Activated CD4-positive, alpha-beta memory T cell treated with anti-CD3 and anti-CD28 coated beads, Interleukin-2, amount 10 ng/mL, durations not matched to agents 7 days and 5 days (primary cell): ENCODE measurements around the gene MPPED1. TPM values are rescaled to one million over a fixed set of nuclear protein-coding genes. Genes with fewer than 3 reads are reported as not detected.

Experiments
- CTCF ChIA-PET: fragments of 350-600 bp; sonication (Branson Sonifier 250); formaldehyde crosslinking; loops from one replicate; lab custom pipeline; 2021; ENCODE audit warnings: antibody characterized with exemption, inconsistent platforms; lab: Charles Lee
- POLR2A ChIA-PET: fragments of 350-600 bp; sonication (Branson Sonifier 250); formaldehyde crosslinking; loops from one replicate; lab custom pipeline; 2021; ENCODE audit warnings: antibody characterized with exemption; lab: Charles Lee
- DNase-seq: peaks from one replicate; pipeline ENCODE4 v3.0.0-alpha.2; 2020
- H3K27ac Mint-ChIP-seq: one replicate; pipeline ENCODE4 v1.8.0; 2021; ENCODE audit warnings: mild to moderate bottlenecking, mixed read lengths
- H3K27me3 Mint-ChIP-seq: one replicate; pipeline ENCODE4 v1.8.0; 2021; ENCODE audit warnings: mixed read lengths
- H3K36me3 Mint-ChIP-seq: one replicate; pipeline ENCODE4 v1.8.0; 2021; ENCODE audit warnings: low read depth, mixed read lengths
- H3K4me1 Mint-ChIP-seq: one replicate; pipeline ENCODE4 v1.8.0; 2021; ENCODE audit warnings: mixed read lengths
- H3K4me3 Mint-ChIP-seq: one replicate; pipeline ENCODE4 v1.8.0; 2021; ENCODE audit warnings: mild to moderate bottlenecking, mixed read lengths
- H3K9me3 Mint-ChIP-seq: one replicate; pipeline ENCODE4 v1.8.0; 2021; ENCODE audit warnings: mixed read lengths
- total RNA-seq, 2 experiments: library from RNA; stranded (reverse); gene quantifications; one replicate each; pipeline ENCODE4 v1.2.3, GENCODE V29; 2021

The MPPED1 gene
- total RNA-seq, 2 experiments from 2014 or later: not detected

DNA sequence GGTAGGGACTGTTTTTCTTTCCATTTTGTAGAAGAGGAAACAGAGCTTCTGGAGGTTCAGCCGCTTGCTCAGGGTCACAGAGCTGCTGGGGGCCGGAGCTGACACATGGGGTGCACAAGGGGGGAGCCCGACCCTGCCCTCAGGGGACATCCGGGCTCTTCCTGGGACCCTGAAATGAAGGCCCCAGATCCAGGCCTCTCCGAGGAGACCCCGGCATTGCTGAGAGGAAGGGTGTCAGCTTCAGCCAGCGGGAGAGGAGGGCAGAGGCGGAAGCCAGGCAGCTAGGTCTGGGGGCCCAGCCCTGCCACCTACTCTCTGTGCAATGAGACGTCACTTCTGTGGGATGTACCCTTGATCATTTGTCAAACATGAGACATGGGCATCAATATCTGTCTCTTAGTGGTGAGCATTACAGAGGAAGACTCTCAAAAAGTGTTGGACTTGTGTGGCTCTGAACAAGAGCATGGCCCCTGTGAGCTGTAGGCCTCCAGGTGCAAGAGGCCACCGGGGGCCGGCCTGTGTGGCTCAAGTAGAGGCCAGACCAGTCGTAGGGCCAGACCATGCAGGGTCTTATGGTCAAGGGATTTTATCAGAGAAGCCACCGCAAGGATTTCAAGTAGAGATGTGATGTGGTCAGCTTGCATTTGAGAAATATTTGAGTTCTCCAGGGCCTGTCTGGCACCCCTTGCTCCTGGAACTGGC lies 10.3 kb downstream of the MPPED1 start:
- no peak overlapping the region for H3K27ac Mint-ChIP-seq
- no peaks in the 10 kb centered on the region for H3K36me3 Mint-ChIP-seq
- no peak for DNase-seq
- H3K4me3 Mint-ChIP-seq: no peak overlapping the region
- H3K27me3 Mint-ChIP-seq: peaks cover 4% of the 10 kb centered on the region
- H3K4me1 Mint-ChIP-seq: no peaks in the 10 kb centered on the region
- ChIA-PET CTCF (no interaction called here), POLR2A (no interaction called here)
- H3K9me3 Mint-ChIP-seq: no peaks in the 10 kb centered on the region

DNA sequence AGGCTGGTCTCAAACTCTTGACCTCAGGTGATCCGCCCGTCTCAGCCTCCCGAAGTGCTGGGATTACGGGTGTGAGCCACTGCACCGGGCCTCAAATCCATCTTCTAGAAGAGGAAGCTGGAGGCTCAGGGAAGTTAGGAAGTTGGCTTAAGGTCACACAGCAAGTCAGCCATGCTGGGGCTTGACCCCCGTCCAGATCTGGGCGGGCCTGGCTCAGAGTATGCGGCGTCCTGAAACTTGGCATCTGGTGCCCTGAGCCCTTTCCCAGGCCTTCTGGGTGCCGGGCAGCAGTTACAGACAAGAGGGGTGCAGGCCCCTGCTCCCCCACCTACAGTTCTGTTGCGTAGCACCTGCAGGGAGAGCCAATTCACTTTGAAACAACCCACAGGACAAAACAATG lies 11.2 kb downstream of the MPPED1 start:
- Mint-ChIP-seq H3K4me1 (no peaks in the 10 kb centered on the region), H3K27ac (no peak overlapping the region), H3K9me3 (no peaks in the 10 kb centered on the region), H3K36me3 (no peaks in the 10 kb centered on the region), H3K4me3 (no peak overlapping the region), H3K27me3 (peaks cover 4% of the 10 kb centered on the region)
- DNase-seq: no peak
- CTCF ChIA-PET: no interaction called here
- POLR2A ChIA-PET: no interaction called here

DNA sequence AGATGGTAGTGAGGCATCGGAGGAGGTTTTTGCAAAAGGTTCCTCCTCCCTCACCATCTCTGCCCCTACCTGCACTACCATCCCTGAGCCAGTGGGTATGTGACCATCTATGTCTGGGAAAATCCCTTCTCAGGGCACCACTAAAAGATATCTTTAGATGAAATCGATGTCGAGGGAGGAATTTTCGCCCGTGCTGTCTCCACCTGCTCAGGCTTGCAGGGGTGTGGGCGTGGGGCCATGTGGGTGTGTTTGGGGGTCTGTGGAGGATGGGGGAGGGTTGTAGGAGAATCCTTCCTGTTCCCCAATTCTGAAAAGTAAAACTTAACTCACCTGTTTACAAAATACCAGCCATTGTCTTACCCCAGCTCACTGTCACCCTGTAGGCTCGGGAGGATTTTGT lies 12.4 kb downstream of the MPPED1 start:
- POLR2A ChIA-PET: no interaction called here
- CTCF ChIA-PET: no interaction called here
- H3K9me3 Mint-ChIP-seq: no peaks in the 10 kb centered on the region
- no peak overlapping the region for H3K27ac Mint-ChIP-seq
- H3K4me1 Mint-ChIP-seq: no peaks in the 10 kb centered on the region
- no peak for DNase-seq
- H3K4me3 Mint-ChIP-seq: no peak overlapping the region
- no peaks in the 10 kb centered on the region for H3K36me3 Mint-ChIP-seq
- H3K27me3 Mint-ChIP-seq: peaks cover 2% of the 10 kb centered on the region

DNA sequence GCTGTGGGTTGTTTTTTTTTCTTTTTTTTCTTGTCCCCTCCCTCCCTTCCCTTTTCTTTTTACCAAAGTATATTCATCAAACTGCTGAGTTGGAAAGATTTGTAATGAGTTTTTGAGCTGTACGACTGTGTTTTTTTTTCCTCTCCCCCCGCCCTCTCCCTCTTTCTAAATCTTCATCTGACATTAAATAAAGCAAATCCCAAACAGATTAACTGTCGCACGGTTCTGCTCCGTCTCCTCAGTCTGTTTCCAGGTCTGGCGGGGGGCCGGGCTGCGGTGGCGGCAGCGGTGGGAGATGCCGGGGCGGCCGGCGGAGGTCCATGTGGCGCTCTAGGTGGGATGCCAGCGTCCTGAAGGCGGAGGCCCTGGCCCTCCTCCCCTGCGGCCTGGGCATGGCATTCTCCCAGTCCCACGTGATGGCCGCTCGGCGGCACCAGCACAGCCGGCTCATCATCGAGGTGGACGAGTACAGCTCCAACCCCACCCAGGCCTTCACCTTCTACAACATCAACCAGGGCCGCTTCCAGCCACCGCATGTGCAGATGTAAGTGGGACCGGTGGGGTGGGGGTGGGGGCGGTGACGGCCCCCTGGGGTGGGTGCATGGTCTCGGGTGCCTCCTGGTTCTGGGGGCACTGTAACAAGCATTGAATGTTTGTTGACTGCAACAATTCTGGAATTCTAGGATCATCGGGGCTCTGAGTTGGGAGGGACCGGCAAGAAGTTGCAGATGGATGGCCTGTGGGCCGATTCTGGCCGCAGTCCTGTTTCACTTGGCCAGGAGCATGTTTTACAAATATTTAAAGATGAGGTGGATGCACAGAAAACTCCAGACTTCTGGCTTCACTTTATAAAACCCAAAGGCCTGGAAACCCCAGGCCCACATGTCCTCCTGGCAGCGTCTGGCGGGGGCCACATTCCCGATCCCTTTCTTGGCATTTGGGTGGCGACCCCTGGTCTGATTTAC lies 13.1 kb downstream of the MPPED1 start:
- H3K4me1 Mint-ChIP-seq: no peaks in the 10 kb centered on the region
- no peaks in the 10 kb centered on the region for H3K27me3 Mint-ChIP-seq
- POLR2A ChIA-PET: no interaction called here
- no peak for DNase-seq
- CTCF ChIA-PET: no interaction called here
- no peak overlapping the region for H3K27ac Mint-ChIP-seq
- H3K36me3 Mint-ChIP-seq: no peaks in the 10 kb centered on the region
- H3K9me3 Mint-ChIP-seq: no peaks in the 10 kb centered on the region
- no peak overlapping the region for H3K4me3 Mint-ChIP-seq

DNA sequence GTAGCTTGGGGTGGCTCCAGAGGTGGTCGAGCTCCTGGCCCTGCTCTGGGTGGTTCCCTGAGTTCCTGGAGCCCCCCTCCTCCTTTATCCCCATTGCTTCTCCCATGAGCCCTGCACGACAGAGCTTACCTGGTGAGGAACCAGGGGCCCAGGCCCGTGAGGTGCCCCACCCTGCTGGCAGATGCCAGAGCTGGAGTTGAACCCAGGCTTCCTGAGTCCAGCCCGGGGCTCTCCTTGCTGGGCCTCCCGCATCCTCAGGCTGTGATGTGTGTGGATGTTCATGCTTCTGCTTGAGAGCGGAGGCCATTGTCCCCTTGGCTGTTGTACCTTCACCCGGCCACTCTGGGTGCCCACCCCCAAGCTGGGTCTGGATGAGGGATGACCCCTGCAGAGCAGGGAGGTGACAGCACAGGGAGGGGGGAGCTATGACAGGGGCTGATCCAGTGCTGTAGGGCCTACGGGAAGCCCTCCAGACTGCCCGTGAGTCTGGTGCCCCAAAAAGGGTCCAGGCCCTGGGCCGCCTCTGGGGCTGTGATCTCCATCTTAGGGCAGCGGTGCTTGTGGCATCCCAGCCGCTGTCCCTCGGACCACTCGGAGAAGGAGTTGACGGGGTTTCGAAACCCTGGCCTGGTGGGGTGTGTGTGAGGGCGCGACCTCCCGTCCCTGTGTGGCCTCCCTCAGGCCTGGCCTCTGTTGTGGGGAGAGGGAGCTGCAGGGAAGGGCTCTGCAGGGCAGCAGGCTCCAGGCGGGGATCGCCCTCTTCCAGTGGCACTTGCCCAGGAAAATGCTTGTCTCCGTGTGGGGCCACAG lies 14.4 kb downstream of the MPPED1 start:
- ChIA-PET CTCF (no interaction called here), POLR2A (no interaction called here)
- no peak overlapping the region for H3K4me3 Mint-ChIP-seq
- no peaks in the 10 kb centered on the region for H3K27me3 Mint-ChIP-seq
- no peak for DNase-seq
- H3K4me1 Mint-ChIP-seq: no peaks in the 10 kb centered on the region
- no peak overlapping the region for H3K27ac Mint-ChIP-seq
- H3K36me3 Mint-ChIP-seq: no peaks in the 10 kb centered on the region
- H3K9me3 Mint-ChIP-seq: no peaks in the 10 kb centered on the region

DNA sequence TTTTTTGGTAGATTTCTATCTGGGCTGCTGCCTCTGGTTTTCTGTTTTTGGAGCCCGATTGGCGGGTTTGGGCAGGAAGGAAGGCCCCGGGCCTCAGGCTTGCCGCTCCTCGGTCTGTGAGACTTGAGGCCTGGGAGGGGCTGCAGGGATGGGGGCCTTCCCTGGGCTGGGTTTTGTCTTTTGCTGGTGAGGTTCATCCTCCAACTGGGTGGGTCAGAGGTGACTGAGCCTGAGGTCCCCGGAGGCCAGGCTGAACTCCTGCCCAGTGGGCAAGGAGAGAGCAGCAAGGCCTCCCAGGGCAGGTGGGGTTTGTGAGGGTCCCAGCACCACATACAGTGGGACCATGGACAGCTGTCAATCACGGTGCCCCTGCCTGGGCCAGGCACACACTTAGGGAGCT lies 15.0 kb downstream of the MPPED1 start:
- Mint-ChIP-seq H3K4me3 (no peak overlapping the region), H3K4me1 (no peaks in the 10 kb centered on the region), H3K36me3 (no peaks in the 10 kb centered on the region), H3K27ac (no peak overlapping the region), H3K9me3 (no peaks in the 10 kb centered on the region), H3K27me3 (peaks cover 3% of the 10 kb centered on the region)
- DNase-seq: no peak
- POLR2A ChIA-PET: no interaction called here
- CTCF ChIA-PET: no interaction called here

DNA sequence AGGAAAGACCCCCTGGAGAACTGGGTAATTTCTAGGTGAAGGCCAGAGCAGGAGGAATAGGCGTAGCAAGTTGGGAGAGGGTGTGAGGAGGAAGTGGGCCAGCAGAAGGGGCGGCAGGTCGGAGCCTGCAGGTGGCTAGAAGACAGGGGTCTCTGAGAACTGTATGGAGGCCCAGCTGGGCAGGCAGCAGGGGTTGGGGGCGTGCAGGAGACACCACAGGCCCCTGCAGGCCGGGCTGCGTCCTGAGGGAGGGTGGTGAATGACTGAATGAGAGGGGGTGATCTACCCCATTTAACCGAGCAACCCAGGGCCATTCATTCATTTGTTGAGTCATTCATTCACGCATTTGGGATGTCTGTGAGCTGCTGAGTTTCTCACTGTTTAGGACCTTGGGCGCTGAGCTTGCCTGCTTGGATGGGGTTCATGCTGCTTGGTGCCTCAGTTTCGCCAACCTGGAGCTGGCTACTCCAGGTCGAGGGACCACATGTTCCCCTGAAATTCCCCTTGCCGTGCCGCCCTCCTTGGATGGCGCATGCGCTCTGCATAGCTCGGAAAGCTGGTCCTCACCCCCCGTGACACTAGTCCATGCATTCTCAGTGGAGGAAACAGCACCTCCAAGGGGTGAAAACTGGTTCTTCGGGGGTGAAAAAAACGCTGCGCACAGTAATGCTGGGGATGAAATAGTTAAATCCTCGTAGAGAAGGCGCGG lies 15.6 kb downstream of the MPPED1 start:
- no peaks in the 10 kb centered on the region for H3K9me3 Mint-ChIP-seq
- no peak for DNase-seq
- CTCF ChIA-PET: no interaction called here
- POLR2A ChIA-PET: no interaction called here
- H3K4me1 Mint-ChIP-seq: no peaks in the 10 kb centered on the region
- H3K27me3 Mint-ChIP-seq: peaks cover 3% of the 10 kb centered on the region
- no peak overlapping the region for H3K27ac Mint-ChIP-seq
- H3K4me3 Mint-ChIP-seq: no peak overlapping the region
- H3K36me3 Mint-ChIP-seq: no peaks in the 10 kb centered on the region

DNA sequence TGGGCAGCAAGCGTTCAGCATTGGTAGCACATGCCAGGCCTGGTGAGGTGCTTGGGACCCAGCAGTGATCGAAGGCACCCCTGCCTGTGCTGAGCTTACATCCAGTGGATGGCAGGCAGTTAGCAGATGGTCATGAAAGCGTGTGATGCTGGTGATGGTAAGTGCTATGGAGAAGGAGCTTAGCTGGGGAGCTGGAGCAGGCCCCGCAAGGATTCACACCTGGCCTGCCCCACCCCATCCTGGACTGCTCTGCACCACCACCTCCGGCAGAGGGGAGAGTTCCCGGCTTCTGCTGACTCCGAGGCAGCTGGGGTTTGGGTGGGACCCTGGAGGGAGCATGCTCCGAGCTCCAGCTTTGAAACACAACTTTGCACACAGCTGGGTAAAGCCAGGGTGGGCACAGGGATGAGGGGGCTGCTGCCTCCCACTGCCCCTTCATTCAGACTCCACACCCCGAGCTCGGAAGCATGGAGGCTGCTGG lies 16.2 kb downstream of the MPPED1 start:
- ChIA-PET CTCF (no interaction called here), POLR2A (no interaction called here)
- no peak overlapping the region for H3K27ac Mint-ChIP-seq
- no peaks in the 10 kb centered on the region for H3K4me1 Mint-ChIP-seq
- no peak for DNase-seq
- H3K4me3 Mint-ChIP-seq: no peak overlapping the region
- no peaks in the 10 kb centered on the region for H3K36me3 Mint-ChIP-seq
- peaks cover 3% of the 10 kb centered on the region for H3K27me3 Mint-ChIP-seq
- H3K9me3 Mint-ChIP-seq: no peaks in the 10 kb centered on the region

DNA sequence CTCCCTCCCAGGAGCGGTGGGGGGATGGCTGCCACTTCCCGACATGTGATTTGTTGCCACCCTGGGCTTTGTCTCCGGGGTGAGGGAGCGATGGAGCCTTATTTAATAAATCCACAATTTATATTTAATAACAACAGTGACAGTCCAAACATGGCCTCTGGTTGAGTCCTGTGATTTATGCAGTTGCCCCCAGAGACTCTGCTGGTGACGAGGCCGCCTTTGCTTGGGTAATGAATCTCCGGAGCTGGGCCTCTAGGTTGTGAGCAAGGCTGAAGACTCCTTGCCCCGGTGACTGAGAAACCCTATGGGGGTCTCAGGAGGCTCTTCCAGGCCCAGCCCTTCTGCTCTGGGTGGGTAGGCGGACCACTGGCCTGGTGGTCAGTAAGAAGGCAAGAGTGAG lies 16.7 kb downstream of the MPPED1 start:
- Mint-ChIP-seq H3K9me3 (no peaks in the 10 kb centered on the region), H3K4me3 (no peak overlapping the region), H3K4me1 (no peaks in the 10 kb centered on the region), H3K36me3 (no peaks in the 10 kb centered on the region), H3K27ac (no peak overlapping the region), H3K27me3 (peaks cover 3% of the 10 kb centered on the region)
- no peak for DNase-seq
- ChIA-PET POLR2A (no interaction called here), CTCF (no interaction called here)

DNA sequence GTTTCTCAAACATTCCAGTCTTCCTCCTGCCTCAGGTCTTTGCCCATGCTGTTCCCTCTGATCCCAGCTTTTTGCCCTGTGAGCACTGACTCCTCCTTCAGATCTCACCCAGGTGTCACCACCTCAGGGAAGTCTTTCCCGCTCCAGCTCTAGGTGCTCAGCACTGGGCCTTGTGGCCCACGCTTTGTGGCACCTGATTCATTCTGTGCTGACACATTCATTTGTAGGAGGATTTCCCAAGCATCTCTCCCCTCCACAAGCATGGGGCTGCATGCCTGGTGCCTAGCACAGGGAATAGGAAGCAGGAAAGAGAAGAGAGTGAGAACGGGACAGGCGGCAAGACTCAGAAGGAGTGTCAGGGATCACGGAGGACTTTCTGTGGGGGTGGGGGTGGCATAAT lies 17.6 kb downstream of the MPPED1 start:
- no peak for DNase-seq
- no peak overlapping the region for H3K27ac Mint-ChIP-seq
- no peaks in the 10 kb centered on the region for H3K36me3 Mint-ChIP-seq
- H3K4me1 Mint-ChIP-seq: no peaks in the 10 kb centered on the region
- H3K9me3 Mint-ChIP-seq: no peaks in the 10 kb centered on the region
- POLR2A ChIA-PET: no interaction called here
- CTCF ChIA-PET: no interaction called here
- no peak overlapping the region for H3K4me3 Mint-ChIP-seq
- H3K27me3 Mint-ChIP-seq: peaks cover 3% of the 10 kb centered on the region

DNA sequence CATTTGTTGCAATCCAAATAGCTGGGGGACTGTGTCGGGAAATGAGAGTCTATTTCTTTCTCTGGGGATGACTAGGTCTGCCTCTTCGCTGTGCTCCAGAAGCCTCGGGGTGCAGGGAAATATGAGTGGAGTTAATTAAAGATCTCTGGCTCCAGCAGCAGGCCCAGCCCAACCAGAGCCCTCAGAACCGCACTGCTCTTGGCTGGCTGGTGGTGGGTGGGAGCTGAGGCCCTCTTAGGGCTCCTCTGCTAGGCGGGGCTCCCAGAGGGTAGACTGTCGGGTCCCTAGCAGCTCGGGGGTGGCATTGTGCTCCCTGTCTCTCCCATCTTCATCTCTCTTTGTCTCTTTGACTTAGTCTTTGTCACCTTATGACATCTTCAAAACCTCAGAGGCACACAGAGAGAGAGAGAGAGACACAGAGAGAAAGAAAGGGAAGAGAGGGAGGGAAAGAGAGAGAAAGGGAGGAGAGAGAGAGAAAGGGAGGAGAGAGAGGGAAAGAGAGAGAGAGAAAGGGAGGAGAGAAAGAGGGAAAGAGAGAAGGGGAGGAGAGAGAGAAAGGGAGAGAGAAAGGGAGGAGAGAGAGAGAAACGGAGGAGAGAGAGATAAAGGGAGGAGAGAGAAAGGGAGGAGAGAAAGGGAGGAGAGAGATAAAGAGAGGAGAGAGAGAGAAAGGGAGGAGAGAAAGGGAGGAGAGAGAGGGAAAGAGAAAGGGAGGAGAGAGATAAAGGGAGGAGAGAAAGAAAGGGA lies 20.2 kb downstream of the MPPED1 start:
- peaks cover 3% of the 10 kb centered on the region for H3K27me3 Mint-ChIP-seq
- H3K36me3 Mint-ChIP-seq: no peaks in the 10 kb centered on the region
- no peak overlapping the region for H3K4me3 Mint-ChIP-seq
- H3K4me1 Mint-ChIP-seq: no peaks in the 10 kb centered on the region
- POLR2A ChIA-PET: no interaction called here
- DNase-seq: no peak
- CTCF ChIA-PET: no interaction called here
- no peak overlapping the region for H3K27ac Mint-ChIP-seq
- no peaks in the 10 kb centered on the region for H3K9me3 Mint-ChIP-seq

DNA sequence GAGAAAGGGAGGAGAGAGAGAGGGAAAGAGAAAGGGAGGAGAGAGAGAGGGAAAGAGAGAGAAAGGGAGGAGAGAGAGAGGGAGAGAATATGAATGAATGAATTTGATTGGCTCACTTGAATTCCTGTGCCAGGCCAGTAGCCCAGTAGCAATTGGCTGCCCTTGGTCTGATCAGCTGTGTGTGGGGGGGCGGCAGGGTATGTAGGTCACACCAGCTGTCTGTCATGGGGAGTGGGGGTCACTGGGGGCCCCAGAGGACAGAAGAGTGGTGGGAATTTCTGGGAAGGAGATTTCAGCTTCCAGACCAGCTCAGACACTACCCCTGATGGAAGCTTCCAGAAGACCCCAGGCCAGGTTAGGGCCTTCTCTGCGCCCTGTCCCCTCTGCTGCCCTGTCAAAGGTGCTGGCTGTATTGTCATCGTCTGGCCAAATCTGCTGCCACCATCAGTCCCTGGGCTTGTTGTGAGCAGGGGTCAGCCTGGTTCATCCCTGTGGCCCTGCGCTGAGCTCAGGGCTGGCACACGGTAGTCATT lies 21.1 kb downstream of the MPPED1 start:
- ChIA-PET CTCF (no interaction called here), POLR2A (no interaction called here)
- no peak for DNase-seq
- H3K36me3 Mint-ChIP-seq: no peaks in the 10 kb centered on the region
- no peak overlapping the region for H3K4me3 Mint-ChIP-seq
- peaks cover 3% of the 10 kb centered on the region for H3K27me3 Mint-ChIP-seq
- H3K27ac Mint-ChIP-seq: no peak overlapping the region
- H3K9me3 Mint-ChIP-seq: no peaks in the 10 kb centered on the region
- no peaks in the 10 kb centered on the region for H3K4me1 Mint-ChIP-seq
